ENCODE data around the gene FLOT1.
"Not testable (repeated sequence)": the region's sequence is repeated elsewhere in the genome, so short reads cannot be mapped to it uniquely, and the experiment has no call there.

The FLOT1 gene

GRCh38 chr6:30766461-30767157 is 24.1 kb upstream of the FLOT1 start:
- DNase-seq = no peak

- not testable (repeated sequence) for DNase-seq
These were observed 23.0 kb upstream of the FLOT1 start for GRCh38 chr6:30765495-30765894.

DNA sequence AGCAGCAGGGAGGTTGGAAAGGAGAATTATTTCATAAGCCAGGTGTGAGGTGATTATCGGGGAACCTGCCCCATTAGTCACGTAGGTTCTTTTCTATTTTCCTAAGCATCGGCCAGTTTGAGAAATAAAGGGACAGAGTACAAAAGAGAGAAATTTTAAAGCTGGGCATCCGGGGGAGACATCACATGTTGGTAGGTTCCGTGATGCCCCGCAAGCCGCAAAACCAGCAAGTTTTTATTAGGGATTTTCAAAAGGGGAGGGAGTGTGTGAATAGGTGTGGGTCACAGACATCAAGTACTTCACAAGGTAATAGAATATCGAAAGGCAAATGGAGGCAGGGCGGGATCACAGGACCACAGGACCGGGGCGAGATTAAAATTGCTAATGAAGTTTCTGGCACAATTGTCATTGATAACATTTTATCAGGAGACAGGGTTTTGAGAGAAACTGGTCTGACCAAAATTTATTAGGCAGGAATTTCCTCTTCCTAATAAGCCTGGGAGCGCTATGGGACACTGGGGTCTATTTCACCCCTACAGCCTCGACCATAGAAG is 22.1 kb upstream of the FLOT1 start:
- DNase-seq = not testable (repeated sequence)

- DNase-seq = peak; percentile 13
These were observed 21.4 kb upstream of the FLOT1 start for GRCh38 chr6:30763618-30764489.

DNA sequence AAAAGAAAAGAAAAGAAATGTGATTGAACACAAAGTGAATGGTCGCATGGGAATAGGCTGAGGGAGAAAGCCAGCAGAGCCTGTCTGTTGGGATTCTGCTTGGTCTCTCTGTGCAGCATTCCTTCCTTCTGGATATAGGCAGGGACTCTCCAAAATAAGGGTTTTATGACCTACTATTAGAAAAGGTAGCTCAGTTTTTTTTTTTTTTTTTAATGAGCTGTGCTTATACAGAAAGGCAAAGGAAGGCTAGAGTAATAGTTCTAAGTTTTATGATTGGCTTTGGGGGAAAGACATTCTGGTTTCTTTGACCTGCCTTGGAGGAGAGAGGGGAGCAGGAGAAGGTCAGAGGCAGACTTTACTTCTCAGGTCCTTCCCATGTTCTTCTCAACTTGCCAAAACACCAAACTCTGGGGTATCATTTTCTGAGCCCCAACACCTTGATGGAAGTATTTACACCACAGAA is 20.7 kb upstream of the FLOT1 start:
- no peak for DNase-seq

DNA sequence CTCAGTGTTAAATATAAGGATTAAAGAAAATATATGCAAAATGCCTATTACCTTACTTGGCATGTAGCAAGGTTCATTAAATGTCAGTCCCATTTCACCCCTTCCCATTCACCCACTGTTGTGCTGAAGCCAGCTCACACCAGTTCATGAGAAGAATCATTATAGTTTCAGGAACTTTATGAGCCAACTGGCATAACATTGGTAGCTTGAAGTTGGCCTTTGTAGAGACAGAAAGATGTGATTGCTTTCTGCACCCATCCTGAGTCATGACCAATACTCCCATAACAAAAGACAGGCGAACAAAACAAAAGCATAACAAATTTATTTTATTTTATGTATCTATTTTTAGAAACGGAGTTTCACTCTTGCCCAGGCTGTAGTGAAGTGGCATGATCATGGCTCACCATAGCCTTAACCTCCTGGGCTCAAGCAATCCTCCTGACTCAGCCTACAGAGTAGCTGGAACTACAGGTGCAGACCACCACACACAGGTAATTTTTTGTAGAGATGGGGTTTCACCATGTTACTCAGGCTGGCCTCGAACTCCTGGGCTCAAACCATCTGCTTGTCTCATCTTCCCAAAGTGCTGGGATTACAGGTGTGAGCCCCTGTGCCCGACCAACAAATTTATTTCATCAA is 19.4 kb upstream of the FLOT1 start:
- no peak for DNase-seq

- no peak for DNase-seq
These were observed 18.1 kb upstream of the FLOT1 start for GRCh38 chr6:30760549-30760948.

- no peak for DNase-seq
These were observed 17.2 kb upstream of the FLOT1 start for GRCh38 chr6:30759575-30760239.

DNA sequence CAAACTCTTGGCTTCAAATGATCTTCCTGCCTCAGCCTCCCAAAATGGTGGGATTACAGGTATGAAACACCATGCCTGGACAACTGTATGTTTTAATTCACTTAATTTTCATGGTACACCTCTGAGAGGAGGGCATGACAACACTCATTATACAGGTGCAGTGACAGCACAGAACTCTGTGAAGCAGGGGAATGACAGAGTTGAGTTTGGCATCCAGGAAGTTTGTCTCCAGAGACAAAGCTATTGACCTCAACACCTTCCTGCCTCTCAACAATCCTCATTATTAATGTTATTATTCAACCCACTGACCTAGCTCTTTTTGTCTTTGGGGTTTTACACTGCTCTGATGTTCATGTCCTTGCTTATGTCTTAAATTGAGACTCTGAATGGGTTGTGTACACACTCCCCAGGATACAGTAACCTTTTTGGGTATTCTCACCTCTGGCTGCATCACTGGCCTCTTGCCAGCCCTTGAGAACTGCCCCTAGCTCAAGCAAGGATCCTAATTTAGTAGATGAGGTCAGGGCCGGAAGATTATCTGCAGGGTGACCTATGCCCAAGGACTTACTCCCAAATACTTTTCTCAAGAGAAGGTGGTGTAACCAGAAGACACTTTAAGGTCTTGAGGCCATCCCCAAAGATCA is 14.9 kb upstream of the FLOT1 start:
- no peak for DNase-seq

DNA sequence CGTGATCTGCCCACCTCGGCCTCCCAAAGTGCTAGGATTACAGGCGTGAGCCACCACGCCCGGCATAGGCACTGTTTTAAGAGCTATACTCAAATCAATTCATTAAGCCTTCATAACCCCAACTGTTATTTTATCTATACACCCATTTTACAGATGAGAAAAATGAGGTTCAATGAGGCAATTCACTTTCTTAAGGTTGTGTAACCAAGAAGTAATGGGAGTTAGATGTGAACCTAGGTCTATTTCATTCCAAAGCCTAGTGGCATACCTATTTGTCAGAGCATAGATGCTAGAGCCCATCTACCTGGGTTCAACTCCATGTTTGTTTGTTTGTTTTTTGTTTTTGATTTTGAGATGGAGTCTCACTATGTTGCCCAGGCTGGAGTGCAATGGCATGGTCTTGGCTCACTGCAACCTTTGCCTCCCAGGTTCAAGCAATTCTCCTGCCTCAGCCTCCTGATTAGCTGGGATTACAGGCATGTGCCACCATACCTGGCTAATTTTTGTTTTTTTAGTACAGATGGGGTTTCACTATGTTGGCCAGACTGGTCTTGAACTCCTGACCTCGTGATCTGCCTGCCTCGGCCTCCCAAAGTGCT is 14.0 kb upstream of the FLOT1 start:
- not testable (repeated sequence) for DNase-seq

DNA sequence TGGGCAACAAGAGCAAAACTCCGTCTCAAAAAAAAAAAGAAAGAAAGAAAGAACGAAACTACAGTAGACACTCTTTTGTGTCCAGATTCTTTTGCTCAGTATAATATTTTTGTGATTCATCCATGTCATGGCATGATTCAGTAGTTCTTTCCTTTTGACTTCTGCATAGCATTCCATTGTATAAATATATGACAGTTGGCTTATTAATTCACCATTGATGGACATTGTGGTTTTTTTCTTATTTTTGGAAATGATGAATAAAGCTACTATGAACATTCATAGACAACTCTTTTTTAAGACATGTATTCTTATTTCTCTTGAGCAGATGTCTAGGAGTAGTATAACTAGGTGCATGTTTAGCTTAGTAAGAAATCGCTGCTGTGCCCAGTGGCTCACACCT is 12.1 kb upstream of the FLOT1 start:
- DNase-seq = no peak

- no peak for DNase-seq
These were observed 9.9 kb upstream of the FLOT1 start for GRCh38 chr6:30752157-30752927.

- no peak for DNase-seq
These were observed 7.8 kb upstream of the FLOT1 start for GRCh38 chr6:30750379-30750668.

GRCh38 chr6:30749554-30750378 is 7.3 kb upstream of the FLOT1 start:
- no peak for DNase-seq

DNA sequence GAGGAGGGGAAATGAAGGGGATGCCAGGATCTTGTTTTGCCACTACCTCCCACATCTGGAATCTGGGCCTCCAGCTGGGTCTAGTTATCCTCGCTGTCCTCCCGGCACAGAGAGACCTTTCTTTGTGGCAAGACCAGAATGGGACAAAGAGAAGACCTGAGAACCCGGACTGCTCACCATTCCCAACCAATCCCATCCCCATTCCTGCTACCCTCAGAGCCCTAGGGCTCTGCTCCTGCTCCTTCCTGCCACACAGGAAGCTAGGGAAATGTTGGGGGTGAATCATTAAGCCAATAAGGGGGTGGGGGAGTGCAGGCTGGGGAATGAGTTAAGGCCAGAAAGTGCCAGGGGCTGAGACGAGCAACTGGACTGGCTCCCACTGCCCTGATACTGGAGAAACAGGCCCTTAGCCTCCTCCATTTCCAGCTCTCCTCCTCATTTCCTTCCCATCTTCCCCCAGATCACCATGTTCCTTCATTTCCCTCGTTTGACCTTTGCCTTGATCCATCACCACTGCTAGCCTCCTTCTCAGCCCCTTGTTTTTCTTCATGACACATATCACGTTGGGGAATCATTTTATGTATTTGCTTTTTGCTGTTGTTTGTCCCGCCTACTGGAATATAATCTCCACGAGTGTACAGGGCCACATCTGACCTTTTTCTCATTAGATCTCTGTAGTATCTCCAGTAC is 6.5 kb upstream of the FLOT1 start:
- DNase-seq = no peak

DNA sequence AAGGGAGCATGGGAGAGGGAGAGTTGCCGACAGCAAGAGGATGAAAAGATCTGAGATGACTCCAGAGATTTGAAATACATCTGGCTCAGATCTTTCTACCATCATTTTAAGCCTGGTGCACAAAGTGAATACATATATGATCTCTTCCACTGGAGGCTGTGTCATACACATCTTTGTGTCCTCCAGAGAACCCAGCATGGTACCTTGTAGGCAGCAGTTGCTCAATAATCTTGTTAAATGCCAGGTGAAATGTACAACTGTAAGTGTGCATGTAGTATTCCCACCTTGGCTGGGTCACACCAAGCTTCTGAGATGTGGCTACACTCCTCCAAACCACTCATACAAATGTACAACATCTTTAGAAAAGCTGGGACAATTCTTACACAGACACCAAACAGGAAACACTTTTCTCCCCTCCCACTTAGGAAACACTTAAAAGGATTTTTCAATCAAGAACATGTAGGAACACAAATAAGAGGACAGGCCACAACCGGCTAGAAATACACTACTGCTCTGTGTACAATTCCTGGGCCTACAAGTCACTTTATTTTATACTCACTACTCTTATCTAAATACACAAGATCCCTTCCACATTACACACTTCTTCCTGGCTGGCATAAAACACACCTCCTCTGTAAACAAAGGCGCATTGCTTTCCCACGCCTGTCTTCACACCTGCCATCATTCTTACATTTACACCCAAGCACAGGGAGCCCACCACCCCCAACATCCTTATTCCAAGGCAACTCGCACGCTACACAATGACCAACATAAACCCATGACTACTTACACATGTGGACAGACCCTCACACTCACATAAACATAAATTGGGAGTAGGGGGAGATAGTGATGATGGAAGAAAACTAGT is 5.6 kb upstream of the FLOT1 start:
- no peak for DNase-seq

GRCh38 chr6:30747300-30747687 is 4.8 kb upstream of the FLOT1 start:
- DNase-seq = no peak

DNA sequence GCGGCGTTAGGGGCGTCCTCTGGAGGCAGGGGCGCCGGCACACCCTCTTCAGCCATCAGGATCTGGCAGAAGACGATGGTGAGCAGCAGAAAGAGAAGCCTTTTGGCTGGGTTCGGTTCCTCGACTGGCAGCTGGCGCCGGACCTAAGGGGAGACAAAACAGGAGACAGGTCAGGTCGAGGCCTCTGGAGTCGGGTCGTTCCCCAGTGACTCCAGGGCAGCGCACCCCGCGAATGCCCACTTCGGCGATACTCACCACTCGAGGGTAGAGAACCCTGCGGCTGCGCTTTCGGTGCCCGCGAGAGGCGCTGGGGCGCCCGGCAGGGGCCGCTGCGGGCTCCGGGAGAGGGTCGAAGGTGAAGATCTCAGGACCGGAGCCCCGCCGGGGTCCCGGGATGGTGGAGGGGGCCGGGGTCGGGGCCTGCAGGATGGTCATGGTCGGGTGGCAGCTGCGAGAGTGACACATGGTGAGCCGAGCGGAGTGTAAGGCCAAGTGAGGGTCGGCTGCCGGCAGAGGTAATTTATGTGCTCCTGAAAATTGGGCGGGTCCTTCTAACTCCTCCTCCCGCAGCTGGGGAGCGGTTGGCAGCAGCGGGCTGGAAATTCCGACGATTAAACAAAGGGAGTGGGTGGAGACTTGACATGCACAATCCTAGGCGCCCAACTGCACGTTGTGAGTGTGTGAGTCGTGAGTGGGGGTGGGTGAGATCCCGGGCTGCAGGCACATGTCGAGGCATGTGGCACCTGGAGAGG is 1.7 kb upstream of the FLOT1 start, which contains the start of gene IER3:
TSS of gene IER3 (minus strand) at position 494 of the 752 bp plus-strand sequence. CDS start at position 465, 29 bp downstream.
- peak; percentile 78 for DNase-seq
